MM.1S (cell line): Measurements from ENCODE around the gene UPP1.

ENCODE experiments used
- DNase-seq: peaks from one replicate; pipeline ENCODE4 v3.0.0-alpha.2; 2015
- H2AFZ ChIP-seq: fragments of 300-600 bp; sonication (generic); 2 replicates; pipeline ENCODE4 v1.6.0; 2016; ENCODE audit warnings: antibody characterized with exemption, low read length
- H3F3A ChIP-seq: fragments of 300-600 bp; sonication (generic); 2 replicates; pipeline ENCODE4 v1.6.1; 2016; ENCODE audit warnings: mild to moderate bottlenecking, antibody characterized with exemption, low read length, moderate library complexity, mixed read lengths; ENCODE audit not compliant: insufficient read depth
- H3K27ac ChIP-seq: fragments of 300-600 bp; sonication (generic); 2 replicates; pipeline ENCODE4 v1.5.1; 2016; ENCODE audit warnings: mild to moderate bottlenecking, low read length
- H3K27me3 ChIP-seq: fragments of 300-600 bp; sonication (generic); replicated peaks from 2 replicates; pipeline ENCODE4 v1.6.0; 2016; ENCODE audit warnings: low read length; ENCODE audit not compliant: insufficient read depth
- H3K36me3 ChIP-seq: fragments of 300-600 bp; sonication (generic); replicated peaks from 2 replicates; pipeline ENCODE4 v1.6.1; 2016; ENCODE audit warnings: mild to moderate bottlenecking, low read length, mixed read lengths; ENCODE audit not compliant: insufficient read depth
- H3K4me1 ChIP-seq: fragments of 300-600 bp; sonication (generic); 2 replicates; pipeline ENCODE4 v1.6.1; 2016; ENCODE audit warnings: low read length, mixed read lengths
- H3K4me2 ChIP-seq: fragments of 300-600 bp; sonication (generic); 2 replicates; pipeline ENCODE4 v1.6.0; 2016; ENCODE audit warnings: low read depth, low read length
- H3K4me3 ChIP-seq: fragments of 300-600 bp; sonication (generic); 2 replicates; pipeline ENCODE4 v1.5.1; 2016; ENCODE audit warnings: low read length, mixed read lengths
- H3K79me2 ChIP-seq: fragments of 300-600 bp; sonication (generic); 2 replicates; pipeline ENCODE4 v1.6.1; 2016; ENCODE audit warnings: mixed run types, low read length, mixed read lengths
- H3K9ac ChIP-seq: fragments of 300-600 bp; sonication (generic); 2 replicates; pipeline ENCODE4 v1.6.1; 2016; ENCODE audit warnings: low read length, mixed read lengths
- H3K9me2 ChIP-seq: fragments of 300-600 bp; sonication (generic); replicated peaks from 2 replicates; pipeline ENCODE4 v1.6.1; 2016; ENCODE audit warnings: mild to moderate bottlenecking, low read length, mixed read lengths; ENCODE audit not compliant: insufficient read depth
- H3K9me3 ChIP-seq: fragments of 300-600 bp; sonication (generic); replicated peaks from 2 replicates; pipeline ENCODE4 v1.6.1; 2016; ENCODE audit warnings: mild to moderate bottlenecking, low read length, mixed read lengths; ENCODE audit not compliant: insufficient read depth
- H4K20me1 ChIP-seq: fragments of 300-600 bp; sonication (generic); 2 replicates; pipeline ENCODE4 v1.6.1; 2016; ENCODE audit warnings: mild to moderate bottlenecking, low read length, moderate library complexity, mixed read lengths; ENCODE audit not compliant: insufficient read depth
- CTCF ChIP-seq: fragments of 300-600 bp; sonication (generic); IDR thresholded peaks from 2 replicates; pipeline ENCODE4 v1.5.1; 2016; ENCODE audit warnings: antibody characterized with exemption, low read length, mixed read lengths
- EZH2 ChIP-seq: fragments of 300-600 bp; sonication (generic); optimal IDR thresholded peaks from 2 replicates; pipeline ENCODE3; 2017; ENCODE audit warnings: low read depth, mild to moderate bottlenecking, antibody characterized with exemption, low read length, mixed read lengths
- EZH2phosphoT487 ChIP-seq: fragments of 300-600 bp; sonication (generic); IDR thresholded peaks from 2 replicates; pipeline ENCODE4 v1.6.1; 2018; ENCODE audit warnings: antibody characterized with exemption, low read length

UPP1 gene

GRCh38 chr7:48042216-48042615, 46.8 kb upstream of the UPP1 start:
- Histone ChIP-seq H3K27ac (no peak overlapping the region), H3K4me3 (no peak overlapping the region), H3K36me3 (no peaks in the 10 kb centered on the region), H3K9me2 (no peaks in the 10 kb centered on the region), H3K27me3 (no peaks in the 10 kb centered on the region), H3F3A (no peaks in the 10 kb centered on the region), H3K79me2 (no peaks in the 10 kb centered on the region), H4K20me1 (no peaks in the 10 kb centered on the region), H3K4me2 (no peak overlapping the region), H3K4me1 (no peaks in the 10 kb centered on the region), H3K9ac (no peak overlapping the region), H3K9me3 (no peaks in the 10 kb centered on the region), H2AFZ (no peak overlapping the region)
- TF ChIP-seq EZH2 (no peak), CTCF (no peak)
- no peak for DNase-seq

DNA sequence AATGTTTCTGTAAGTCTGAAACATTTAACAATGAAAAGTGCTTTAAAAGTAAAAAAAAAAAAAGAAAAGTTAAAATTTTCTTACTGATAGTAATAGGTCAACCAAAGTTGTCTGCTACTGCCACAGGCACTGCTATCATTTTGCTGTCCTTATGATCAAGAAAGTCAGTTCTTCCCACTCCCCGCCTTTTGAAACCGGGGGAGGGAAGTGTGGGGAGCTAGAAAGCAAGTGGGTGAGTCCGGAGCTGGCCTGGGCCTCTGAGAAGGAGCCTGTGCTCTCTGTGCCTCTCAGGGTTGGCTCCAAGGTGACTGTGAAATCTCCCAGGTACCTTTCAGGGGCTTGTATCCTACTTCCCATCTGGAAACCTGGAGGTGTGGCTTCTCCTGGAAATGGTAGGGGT, 46.4 kb upstream of the UPP1 start:
- Histone ChIP-seq H3F3A (no peaks in the 10 kb centered on the region), H3K27me3 (no peaks in the 10 kb centered on the region), H3K9me3 (no peaks in the 10 kb centered on the region), H3K4me3 (no peak overlapping the region), H3K9ac (no peak overlapping the region), H3K36me3 (no peaks in the 10 kb centered on the region), H2AFZ (no peak overlapping the region), H3K4me2 (no peak overlapping the region), H3K9me2 (no peaks in the 10 kb centered on the region), H3K79me2 (no peaks in the 10 kb centered on the region), H3K4me1 (no peaks in the 10 kb centered on the region), H3K27ac (no peak overlapping the region), H4K20me1 (no peaks in the 10 kb centered on the region)
- no peak for TF ChIP-seq CTCF
- TF ChIP-seq EZH2phosphoT487 = no peak
- TF ChIP-seq EZH2 = no peak
- DNase-seq = no peak

DNA sequence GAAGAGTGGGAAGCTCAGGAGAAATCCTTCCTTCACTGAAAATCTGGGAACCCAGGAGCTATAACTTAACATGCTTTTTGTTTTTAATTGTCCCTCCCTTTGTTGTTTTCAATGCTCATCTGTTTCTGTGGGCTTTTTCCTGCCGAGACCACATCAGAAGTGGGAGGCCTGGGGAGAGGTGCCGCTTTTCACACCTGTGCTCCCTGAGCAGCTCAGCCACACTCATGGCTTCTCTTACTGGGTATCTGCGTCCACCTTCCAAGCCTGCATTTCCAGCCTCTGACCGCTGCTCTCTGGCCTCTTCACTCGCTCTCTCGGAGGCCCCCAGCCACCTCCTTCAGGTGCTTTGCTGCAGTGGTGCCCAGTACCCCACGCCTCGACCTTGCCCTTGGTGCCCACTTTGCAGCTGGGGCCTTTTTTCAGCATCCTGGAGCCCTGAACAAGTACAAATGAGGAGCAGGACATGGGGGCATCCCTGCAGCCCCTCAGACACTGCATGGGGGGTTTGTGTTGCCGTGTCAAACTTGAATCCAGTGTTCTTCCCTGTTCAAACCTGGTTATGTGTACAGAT, 43.8 kb upstream of the UPP1 start:
- H3K27ac ChIP-seq = no peak overlapping the region
- no peaks in the 10 kb centered on the region for H3K79me2 ChIP-seq
- no peaks in the 10 kb centered on the region for H3K9me3 ChIP-seq
- H2AFZ ChIP-seq = no peak overlapping the region
- DNase-seq = no peak
- no peaks in the 10 kb centered on the region for H3K36me3 ChIP-seq
- no peak overlapping the region for H3K9ac ChIP-seq
- TF ChIP-seq CTCF = no peak
- no peak for TF ChIP-seq EZH2
- TF ChIP-seq EZH2phosphoT487 = no peak
- H3K27me3 ChIP-seq = no peaks in the 10 kb centered on the region
- no peaks in the 10 kb centered on the region for H3F3A ChIP-seq
- H3K4me1 ChIP-seq = no peaks in the 10 kb centered on the region
- H4K20me1 ChIP-seq = no peaks in the 10 kb centered on the region
- no peaks in the 10 kb centered on the region for H3K9me2 ChIP-seq
- H3K4me3 ChIP-seq = no peak overlapping the region
- H3K4me2 ChIP-seq = no peak overlapping the region
